ENCODE results near the gene LTK.

DNA sequence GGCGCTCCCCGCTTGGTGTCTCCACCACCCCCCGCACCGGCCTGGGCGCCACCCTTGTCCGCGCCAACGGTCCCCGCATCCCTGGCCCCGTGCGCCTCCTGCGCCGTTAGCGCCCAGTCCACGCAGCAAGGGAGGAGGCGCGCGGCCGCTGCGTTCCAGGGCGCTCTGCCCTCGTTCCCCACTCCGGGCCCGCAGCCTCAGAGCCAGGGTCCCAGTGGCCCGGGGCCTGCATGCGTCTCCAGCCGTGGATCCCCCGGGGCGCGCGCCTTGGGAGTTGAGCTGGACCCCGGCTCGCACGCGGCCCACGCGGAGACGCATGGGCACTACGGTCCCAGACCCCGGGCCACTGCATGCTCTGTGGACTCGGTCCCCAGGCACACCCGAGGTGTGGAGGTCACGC is 27.3 kb downstream of the LTK start:
- TF ChIP-seq, protein P1, sequence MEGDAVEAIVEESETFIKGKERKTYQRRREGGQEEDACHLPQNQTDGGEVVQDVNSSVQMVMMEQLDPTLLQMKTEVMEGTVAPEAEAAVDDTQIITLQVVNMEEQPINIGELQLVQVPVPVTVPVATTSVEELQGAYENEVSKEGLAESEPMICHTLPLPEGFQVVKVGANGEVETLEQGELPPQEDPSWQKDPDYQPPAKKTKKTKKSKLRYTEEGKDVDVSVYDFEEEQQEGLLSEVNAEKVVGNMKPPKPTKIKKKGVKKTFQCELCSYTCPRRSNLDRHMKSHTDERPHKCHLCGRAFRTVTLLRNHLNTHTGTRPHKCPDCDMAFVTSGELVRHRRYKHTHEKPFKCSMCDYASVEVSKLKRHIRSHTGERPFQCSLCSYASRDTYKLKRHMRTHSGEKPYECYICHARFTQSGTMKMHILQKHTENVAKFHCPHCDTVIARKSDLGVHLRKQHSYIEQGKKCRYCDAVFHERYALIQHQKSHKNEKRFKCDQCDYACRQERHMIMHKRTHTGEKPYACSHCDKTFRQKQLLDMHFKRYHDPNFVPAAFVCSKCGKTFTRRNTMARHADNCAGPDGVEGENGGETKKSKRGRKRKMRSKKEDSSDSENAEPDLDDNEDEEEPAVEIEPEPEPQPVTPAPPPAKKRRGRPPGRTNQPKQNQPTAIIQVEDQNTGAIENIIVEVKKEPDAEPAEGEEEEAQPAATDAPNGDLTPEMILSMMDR (IDR thresholded peaks at IDR 0.05 in 8 of 11, conservative IDR thresholded peaks at IDR 0.05 in 3 of 11) = no peak
- TF ChIP-seq POLR2AphosphoS5 (IDR thresholded peaks at IDR 0.05) = peak in 1 of 3 donors; percentile 12
- no peak for TF ChIP-seq POLR2A (IDR thresholded peaks at IDR 0.05)

Measured in spleen (tissue), 7 donors.